SHP77 treated with DMSO at 0.1 percent for 48 hours (cell line): ENCODE measurements around the gene RAB44.

ENCODE experiments used
- DNase-seq: peaks from one replicate; lab custom pipeline; 2025; lab: John Stamatoyannopoulos, UW

RAB44 gene

GRCh38 chr6:36771145-36771544 is 73.5 kb downstream of the RAB44 start:
- DNase-seq, result no peak

DNA sequence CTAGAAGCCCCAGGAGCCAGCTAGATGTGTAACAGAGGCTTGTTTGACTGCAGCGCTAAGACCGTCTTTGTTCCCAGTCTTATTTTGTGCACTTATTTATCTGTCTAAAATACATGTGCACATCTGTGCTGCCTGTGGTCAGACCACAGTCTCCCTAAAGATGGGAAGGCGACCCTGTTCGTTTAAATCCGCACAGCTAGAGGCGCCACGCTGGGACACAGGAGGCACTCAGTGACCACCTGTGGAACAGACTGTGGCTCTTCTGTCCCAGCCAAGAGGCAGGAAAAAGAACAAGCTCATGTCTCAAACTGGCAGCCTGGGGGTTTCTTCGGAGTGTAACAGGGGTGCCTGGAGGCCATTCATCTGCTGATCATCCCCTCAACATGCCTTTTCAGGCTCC is 74.8 kb downstream of the RAB44 start:
- DNase-seq, result no peak

DNA sequence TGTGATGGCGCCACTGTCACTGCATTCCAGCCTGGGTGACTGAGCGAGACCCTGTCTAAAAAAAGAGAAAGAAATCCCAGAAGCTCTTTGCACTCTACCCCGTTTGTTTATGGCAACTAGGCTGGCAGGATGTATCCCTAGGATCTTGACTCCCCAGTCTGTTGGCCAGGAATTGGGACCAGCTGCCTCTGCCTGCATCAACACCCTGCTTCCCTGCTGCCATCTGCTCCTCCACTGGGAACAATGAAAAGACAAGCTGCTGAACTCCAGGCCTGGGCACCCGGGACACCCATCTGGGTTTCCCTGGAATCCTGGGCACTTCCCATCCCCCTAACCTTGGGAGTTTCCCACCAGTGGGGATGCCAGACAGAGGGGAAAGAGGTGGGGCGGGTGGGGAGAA is 76.7 kb downstream of the RAB44 start:
- DNase-seq, result no peak

GRCh38 chr6:36776167-36776566 is 78.5 kb downstream of the RAB44 start:
- DNase-seq, result no peak

- DNase-seq, result no peak
Measured at GRCh38 chr6:36777801-36778200, 80.2 kb downstream of the RAB44 start.

- no peak for DNase-seq
Measured at GRCh38 chr6:36779227-36779626, 81.6 kb downstream of the RAB44 start.

GRCh38 chr6:36780442-36781177 is 83.0 kb downstream of the RAB44 start:
- peak; percentile 22 for DNase-seq

DNA sequence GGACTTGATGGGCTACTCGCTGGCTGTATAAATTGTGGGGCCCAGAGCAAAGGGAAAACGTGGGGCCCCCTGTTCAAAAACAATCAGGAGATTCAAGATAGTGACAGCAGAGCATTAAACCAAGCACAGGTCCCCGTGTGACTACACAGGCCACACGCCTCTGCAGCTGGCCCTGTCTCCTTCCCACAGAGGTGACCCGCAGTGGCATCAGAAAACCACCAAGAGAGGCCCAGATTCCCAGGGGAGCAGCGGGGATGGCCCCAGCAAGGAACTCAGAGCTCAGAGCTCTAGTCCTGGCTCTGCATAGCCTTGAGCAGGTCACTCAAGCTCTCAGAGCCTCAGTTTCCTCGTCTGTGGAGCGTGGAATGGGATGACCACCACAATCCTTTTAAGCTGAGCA is 84.0 kb downstream of the RAB44 start:
- DNase-seq, result no peak
